Thyroid gland (tissue), 4 donors: ENCODE data around the gene ZNF165.
"Not testable (repeated sequence)": the region's sequence is repeated elsewhere in the genome, so short reads cannot be mapped to it uniquely, and the experiment has no call there.

ENCODE experiments used
- CTCF ChIP-seq, 6 experiments: fragments of 200-600 bp in 3 of 6; fragments of 450-650 bp in 3 of 6; sonication (generic) in 3 of 6; IDR thresholded peaks; one replicate each; pipeline ENCODE4 v1.5.1; 2016 to 2019; ENCODE audit warnings: antibody characterized with exemption in 6 of 6, mild to moderate bottlenecking in 2 of 6, inconsistent platforms in 1 of 6, moderate library complexity in 1 of 6
- POLR2A ChIP-seq, 2 donors: fragments of 450-650 bp; IDR thresholded peaks; one replicate each; pipeline ENCODE4 v1.6.1; 2017; ENCODE audit warnings: antibody characterized with exemption in 2 of 2, mild to moderate bottlenecking in 2 of 2, moderate library complexity in 1 of 2

GRCh38 chr6:28102699-28103098, 22.3 kb downstream of the ZNF165 start:
- TF ChIP-seq CTCF, POLR2A (IDR thresholded peaks at IDR 0.05): not testable (repeated sequence)
